HTERT RPE-1 (cell line): ENCODE measurements around the gene LYPD4.

ENCODE experiments used
- in situ Hi-C: fragments of 300-500 bp; cut with MboI; formaldehyde crosslinking; loops from 4 replicates; pipeline ENCODE4 v1.14.3; 2020; ENCODE audit warnings: low sequenced_read_pairs

LYPD4 gene

GRCh38 chr19:41853344-41853743 lies 8.9 kb upstream of the LYPD4 start:
- in situ Hi-C loops: no loop called here

DNA sequence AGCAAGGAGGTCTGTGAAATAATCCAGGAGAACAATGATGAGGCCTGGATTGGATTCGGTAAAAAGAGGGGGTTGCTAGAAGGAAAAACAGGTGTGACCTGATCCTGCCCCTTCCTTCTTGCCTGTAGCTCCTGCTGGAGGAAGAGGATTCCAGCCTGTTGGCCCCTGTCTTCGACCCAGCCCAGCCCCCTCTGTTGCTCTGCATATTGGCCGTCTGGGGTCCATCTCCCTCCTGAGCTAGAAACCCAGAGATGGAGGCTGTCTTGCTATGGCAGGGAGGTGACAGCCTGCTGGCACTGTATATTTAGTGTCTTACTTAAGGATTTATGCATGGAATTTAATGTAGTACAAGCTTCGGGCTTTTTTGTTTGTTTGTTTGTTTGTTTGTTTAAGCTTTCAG lies 7.0 kb upstream of the LYPD4 start:
- in situ Hi-C loops: no loop called here

GRCh38 chr19:41850381-41850780 lies 5.9 kb upstream of the LYPD4 start:
- in situ Hi-C loops: no loop called here

GRCh38 chr19:41849067-41849466 lies 4.6 kb upstream of the LYPD4 start:
- in situ Hi-C loops: no loop called here

- in situ Hi-C loops: no loop called here
Observed at GRCh38 chr19:41848666-41849065, 4.2 kb upstream of the LYPD4 start.

- in situ Hi-C loops: no loop called here
Observed at GRCh38 chr19:41847351-41848105, 3.0 kb upstream of the LYPD4 start.

- in situ Hi-C loops: no loop called here
Observed at GRCh38 chr19:41845051-41845590, 638 bp upstream of the LYPD4 start.

DNA sequence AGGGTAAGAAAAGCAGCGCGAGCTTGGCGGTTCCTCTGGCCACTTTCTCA lies 343 bp upstream of the LYPD4 start, which contains the start of gene DMRTC2:
TSS of gene DMRTC2 (plus strand) at position 42 of the 50 bp plus-strand sequence. CDS start 2,387 bp downstream, outside the sequence.
- in situ Hi-C loops: no loop called here

GRCh38 chr19:41843371-41843770 lies 1.1 kb downstream of the LYPD4 start:
- in situ Hi-C loops: no loop called here

GRCh38 chr19:41839211-41839610 lies 5.3 kb downstream of the LYPD4 start:
- in situ Hi-C loops: no loop called here

DNA sequence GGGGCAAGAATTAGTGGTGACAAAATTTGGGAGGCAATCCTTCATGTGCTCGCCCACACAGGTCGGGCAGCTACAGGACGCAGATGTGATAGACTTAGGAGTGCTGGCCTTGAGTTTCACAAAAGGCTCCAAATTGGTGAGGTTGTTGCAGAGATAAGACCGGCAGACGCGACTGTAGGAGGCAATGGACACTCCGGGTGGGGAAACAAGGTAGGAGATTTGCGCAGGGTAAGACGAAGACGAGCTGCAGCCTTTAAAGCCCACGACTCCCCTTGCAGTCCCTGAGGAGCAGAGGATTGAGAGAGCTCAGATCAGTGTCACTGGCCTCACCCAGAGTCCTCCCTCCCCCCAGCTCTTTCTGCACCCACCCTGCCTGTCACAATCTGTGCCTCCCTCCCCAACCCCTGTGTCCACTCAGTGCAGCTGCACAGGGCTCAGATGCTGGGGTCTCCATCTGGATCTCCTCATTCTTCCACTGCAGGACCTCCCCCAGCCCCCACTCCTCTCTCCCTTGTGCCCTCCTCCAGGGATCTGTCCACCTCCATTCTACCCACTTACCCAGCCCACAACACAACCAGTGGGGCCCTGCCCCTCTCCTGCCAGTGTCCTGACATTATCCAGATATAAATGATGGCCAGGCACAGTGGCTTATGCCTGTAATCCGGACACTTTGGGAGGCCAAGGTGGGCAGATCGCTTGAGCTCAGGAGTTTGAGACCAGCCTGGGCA lies 6.3 kb downstream of the LYPD4 start:
- in situ Hi-C loops: no loop called here

- in situ Hi-C loops: no loop called here
Observed at GRCh38 chr19:41821003-41821735, 23.3 kb downstream of the LYPD4 start.

- in situ Hi-C loops: no loop called here
Observed at GRCh38 chr19:41816761-41817160, 27.7 kb downstream of the LYPD4 start.

GRCh38 chr19:41815301-41815700 lies 29.2 kb downstream of the LYPD4 start:
- in situ Hi-C loops: no loop called here

GRCh38 chr19:41813911-41814310 lies 30.6 kb downstream of the LYPD4 start:
- in situ Hi-C loops: no loop called here

GRCh38 chr19:41811981-41812380 lies 32.5 kb downstream of the LYPD4 start:
- in situ Hi-C loops: no loop called here

- in situ Hi-C loops: no loop called here
Observed at GRCh38 chr19:41811036-41811435, 33.4 kb downstream of the LYPD4 start.

- in situ Hi-C loops: no loop called here
Observed at GRCh38 chr19:41810301-41810700, 34.2 kb downstream of the LYPD4 start.

DNA sequence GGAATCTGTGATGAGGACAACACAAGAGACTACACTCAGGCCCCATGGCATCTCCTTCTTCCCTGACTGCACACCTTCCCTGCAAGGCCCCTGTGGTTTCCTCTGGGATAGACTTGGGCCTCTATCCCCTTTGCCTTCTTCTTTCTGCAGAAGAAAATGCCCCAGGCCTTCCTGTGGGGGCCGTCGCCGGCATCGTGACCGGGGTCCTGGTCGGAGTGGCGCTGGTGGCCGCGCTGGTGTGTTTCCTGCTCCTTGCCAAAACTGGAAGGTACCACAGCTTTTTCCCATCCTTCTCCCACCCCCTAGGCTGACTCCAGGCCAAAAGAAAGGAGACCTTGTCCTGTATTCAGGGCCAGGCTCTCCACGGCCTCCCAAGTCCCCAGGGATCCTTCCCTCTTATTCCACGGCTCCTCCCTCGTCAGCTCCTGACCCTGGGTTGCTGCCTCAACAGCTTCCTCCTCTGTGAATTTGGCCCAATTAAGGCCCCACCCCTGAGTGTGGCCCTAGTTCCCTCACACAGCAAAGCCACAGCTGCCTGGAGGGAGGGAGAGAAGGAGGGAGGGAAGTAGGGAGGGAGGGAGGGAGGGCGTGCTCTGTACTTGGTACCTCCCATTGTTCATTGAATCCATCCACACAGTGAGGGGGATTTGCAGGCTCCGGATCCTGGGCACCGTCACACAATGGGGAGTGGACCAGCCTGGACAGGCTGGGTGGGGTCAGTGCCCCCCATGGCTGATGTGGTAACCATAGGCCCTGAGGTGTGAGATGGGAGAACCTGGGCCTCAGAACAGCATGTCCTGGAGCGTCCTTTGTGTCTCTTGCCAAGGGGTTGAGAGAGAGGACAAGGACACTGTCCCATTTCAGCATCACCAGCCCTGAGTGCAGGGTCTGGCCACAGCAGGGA lies 35.6 kb downstream of the LYPD4 start:
- in situ Hi-C loops: no loop called here

- in situ Hi-C loops: no loop called here
Observed at GRCh38 chr19:41807176-41807575, 37.3 kb downstream of the LYPD4 start.

GRCh38 chr19:41804336-41804735 lies 40.1 kb downstream of the LYPD4 start:
- in situ Hi-C loops: no loop called here
